Neural cell (in vitro differentiated cells): ENCODE results near the gene INSR.

Experiments
- CTCF ChIP-seq: fragments of 450-650 bp; IDR thresholded peaks from 2 replicates; pipeline ENCODE4 v1.5.1; 2014; ENCODE audit warnings: antibody characterized with exemption, mild to moderate bottlenecking, moderate library complexity; ENCODE audit not compliant: poor library complexity, severe bottlenecking
- EP300 ChIP-seq: fragments of 450-650 bp; conservative IDR thresholded peaks from 2 replicates; pipeline ENCODE4 v1.6.1; 2014; ENCODE audit warnings: antibody characterized with exemption, mild to moderate bottlenecking, moderate library complexity; ENCODE audit not compliant: poor library complexity, severe bottlenecking
- EZH2 ChIP-seq: fragments of 200-600, 300-800 bp; shearing (Covaris generic), sonication (generic); IDR thresholded peaks from 2 replicates; pipeline ENCODE4 v1.6.1; 2014; ENCODE audit warnings: antibody characterized with exemption, low read length, borderline replicate concordance, mild to moderate bottlenecking; ENCODE audit not compliant: insufficient read depth, poor library complexity, severe bottlenecking
- MXI1 ChIP-seq: fragments of 450-650 bp; conservative IDR thresholded peaks from 2 replicates; pipeline ENCODE4 v1.6.1; 2014; ENCODE audit warnings: antibody characterized with exemption, mild to moderate bottlenecking; ENCODE audit not compliant: poor library complexity, severe bottlenecking
- POLR2AphosphoS5 ChIP-seq: IDR thresholded peaks from 2 replicates; pipeline ENCODE4 v1.6.1; 2012
- RAD21 ChIP-seq: fragments of 450-650 bp; conservative IDR thresholded peaks from 2 replicates; pipeline ENCODE4 v1.6.1; 2014; ENCODE audit warnings: antibody characterized with exemption, mild to moderate bottlenecking, moderate library complexity
- REST ChIP-seq: IDR thresholded peaks from 2 replicates; pipeline ENCODE4 v1.6.1; 2012; ENCODE audit warnings: borderline replicate concordance
- SMC3 ChIP-seq: fragments of 450-650 bp; conservative IDR thresholded peaks from 2 replicates; pipeline ENCODE4 v1.6.1; 2014; ENCODE audit warnings: antibody characterized with exemption, mild to moderate bottlenecking, moderate library complexity; ENCODE audit not compliant: poor library complexity
- TAF1 ChIP-seq: IDR thresholded peaks from 2 replicates; pipeline ENCODE4 v1.6.1; 2012; ENCODE audit warnings: low read depth

- TF ChIP-seq CTCF (no peak), EP300 (no peak), MXI1 (no peak), POLR2AphosphoS5 (no peak), EZH2 (no peak), TAF1 (no peak), RAD21 (no peak), REST (no peak), SMC3 (no peak)
These were observed 21.2 kb downstream of the INSR start for GRCh38 chr19:7272856-7273578.
